ENCODE measurements around the gene TFF2.

Gene TFF2

DNA sequence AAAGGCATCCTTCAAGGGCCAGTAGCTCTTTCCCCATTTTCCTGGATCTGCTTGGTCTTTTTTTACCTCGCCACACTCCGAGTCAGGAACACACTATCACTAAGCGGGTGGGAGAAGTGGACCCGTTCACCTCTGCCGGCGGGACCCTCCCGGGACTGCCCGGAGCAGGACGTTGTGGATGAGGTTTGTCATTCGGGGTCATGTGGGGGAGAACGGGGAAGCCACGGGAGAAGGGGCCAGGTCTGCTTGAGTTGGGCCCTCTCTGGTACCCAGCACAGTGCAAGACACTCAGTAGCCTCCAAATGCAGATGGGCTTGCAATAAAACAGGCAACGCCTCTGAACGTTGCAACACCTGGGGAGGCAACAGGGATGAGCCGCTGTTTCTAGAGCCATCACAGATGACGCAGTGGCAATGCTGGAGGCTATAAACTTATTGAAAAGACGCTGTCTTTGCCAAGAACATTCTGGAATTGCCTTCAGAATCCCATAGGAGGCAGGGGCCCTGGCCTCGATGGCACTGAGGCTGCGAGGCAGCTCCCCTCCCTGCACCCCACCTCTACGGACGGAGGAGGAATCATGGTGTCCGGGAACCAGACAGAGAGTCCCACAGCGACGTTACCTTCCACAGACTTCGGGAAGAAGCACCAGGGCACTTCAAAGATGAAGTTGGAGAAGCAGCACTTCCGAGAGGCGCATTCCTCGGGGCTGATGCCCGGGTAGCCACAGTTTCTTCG, 3.8 kb downstream of the TFF2 start:
- DNase-seq (ENCODE audit: low spot score): no peak

DNA sequence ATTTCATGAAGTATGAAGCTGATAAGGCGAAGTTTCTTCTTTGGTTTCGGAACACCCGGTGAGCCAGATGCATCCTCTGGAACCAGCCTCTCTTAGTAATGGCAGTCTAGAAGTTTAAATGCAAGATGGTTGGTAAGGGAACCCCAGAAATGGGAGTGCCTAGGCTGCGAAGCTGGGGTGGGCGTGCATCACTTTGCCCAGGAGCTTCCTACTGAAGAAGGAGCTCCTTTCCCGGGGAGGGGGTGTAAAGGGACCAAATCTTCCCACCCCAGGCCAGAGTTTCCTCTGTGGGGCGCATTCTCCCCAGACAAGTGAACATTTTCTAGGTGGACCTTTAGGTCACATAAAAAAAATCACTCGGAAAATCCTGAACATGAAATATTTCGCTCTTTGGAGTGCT, 4.4 kb downstream of the TFF2 start:
- DNase-seq (ENCODE audit: low spot score): no peak

DNA sequence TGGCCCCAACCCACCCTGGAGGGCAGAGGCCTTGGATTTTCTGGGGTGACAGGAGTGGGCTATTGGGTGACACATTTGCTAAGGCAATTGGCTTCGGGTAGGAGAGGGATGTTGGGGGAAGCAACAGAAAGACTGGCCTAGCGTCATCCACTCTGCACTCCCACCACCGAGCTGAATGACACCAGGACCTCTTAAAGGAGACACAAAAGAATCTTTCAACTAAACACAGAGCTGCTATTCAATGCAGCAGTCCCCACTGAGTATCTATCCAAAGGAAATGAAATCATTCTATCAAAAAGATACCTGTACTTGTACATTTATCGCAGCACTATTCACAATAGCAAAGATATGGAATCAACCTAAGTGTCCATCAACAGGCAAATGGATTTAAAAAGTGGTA, 6.2 kb downstream of the TFF2 start:
- DNase-seq (ENCODE audit: low spot score): no peak

DNA sequence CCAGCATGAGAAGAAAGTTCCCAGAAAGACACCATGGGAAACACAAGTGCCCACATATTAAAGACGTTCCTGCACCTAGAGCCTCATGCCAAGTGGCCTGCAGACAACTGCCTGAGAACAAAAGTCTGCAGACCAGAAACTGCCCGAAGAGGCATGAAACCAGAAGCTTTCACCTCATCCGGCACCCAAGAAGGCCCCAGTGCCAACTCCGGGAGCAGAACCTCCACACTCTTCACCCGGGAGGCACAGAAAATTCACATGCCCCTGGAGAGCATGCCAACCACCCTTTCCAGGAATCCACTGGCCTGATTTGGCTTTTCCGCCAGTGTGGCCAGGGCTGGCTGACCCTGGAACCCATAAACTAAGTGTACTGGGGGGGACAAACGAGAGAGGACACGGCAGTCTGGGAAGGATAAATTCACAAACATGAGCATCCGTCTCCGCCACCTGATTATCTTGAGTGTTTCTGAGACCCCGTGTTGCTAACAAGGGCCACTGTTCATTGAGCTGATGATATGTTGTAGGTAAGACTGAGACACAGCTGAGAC, 6.8 kb downstream of the TFF2 start:
- DNase-seq (ENCODE audit: low spot score): no peak

DNA sequence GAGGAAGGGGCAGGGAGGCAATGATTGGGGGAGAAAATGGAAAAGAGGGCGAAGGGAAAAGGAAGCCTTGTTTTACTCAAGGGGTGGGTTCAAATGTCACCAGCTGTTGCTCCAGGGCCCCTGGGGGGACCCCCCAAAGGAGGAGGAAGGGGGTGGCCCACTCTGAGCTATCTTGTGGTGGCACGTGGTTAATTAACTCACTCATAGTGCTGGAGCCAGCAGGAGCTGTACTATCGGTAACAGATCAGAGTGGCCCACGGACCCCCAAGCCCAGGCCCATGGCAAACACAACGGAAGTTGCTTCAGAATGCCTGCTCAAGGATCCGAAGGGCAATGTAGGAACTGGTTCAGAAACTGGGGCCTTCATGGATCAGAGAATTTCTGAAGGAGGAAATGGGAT, 7.2 kb downstream of the TFF2 start:
- DNase-seq (ENCODE audit: low spot score): no peak

DNA sequence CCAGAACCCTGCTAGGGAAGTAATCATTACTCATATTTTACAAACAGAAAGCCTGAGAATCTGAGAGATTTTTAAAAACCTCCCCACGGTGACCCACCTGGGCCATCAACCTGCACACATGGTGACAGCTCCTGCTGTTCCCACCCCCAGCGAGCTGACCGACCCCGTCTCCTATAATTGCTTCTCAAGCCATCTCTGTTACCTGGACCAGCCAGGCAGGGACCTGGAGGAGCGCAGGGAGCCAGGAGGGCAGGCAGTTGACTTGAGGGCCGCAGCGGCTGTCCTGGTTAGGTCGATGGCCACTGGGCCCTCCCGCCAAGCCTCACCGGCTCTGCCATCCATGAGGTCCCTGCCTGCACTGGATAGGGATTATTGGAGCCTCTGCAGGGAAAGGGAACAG, 7.7 kb downstream of the TFF2 start:
- DNase-seq (ENCODE audit: low spot score): no peak

DNA sequence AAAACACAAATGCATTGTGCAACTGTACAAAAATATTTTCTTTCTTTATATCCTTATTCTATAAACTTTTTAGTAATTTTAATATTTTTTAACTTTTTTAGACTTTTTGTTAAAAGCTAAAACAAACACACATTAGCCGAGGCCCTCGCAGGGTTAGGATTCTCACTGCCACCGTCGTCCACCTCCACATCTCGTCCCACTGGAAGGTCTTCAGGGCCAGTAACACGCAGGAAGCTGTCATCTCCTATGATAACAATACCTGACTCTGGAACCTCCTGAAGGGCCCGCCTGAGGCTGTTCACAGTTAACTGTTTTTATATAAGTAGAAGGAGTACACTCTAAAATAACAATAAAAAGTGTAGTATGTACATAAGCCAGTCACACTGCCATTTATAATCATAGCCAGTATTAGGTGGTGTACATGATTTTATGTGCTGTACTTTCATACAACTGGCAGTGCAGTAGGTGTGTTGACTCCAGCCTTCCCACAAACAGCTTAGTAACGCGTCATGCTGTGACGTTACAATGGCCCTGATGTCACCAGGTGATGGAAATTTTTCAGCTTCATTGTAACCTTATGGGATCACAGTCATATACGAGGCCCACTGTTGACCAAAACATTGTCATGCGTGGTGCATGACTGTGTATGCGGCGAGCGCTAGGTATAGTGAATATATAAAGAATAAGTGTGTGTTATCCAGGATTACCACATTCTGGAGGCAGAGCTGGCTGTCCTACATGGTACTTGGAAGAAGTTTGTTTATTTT, 8.8 kb downstream of the TFF2 start:
- DNase-seq (ENCODE audit: low spot score): no peak

DNA sequence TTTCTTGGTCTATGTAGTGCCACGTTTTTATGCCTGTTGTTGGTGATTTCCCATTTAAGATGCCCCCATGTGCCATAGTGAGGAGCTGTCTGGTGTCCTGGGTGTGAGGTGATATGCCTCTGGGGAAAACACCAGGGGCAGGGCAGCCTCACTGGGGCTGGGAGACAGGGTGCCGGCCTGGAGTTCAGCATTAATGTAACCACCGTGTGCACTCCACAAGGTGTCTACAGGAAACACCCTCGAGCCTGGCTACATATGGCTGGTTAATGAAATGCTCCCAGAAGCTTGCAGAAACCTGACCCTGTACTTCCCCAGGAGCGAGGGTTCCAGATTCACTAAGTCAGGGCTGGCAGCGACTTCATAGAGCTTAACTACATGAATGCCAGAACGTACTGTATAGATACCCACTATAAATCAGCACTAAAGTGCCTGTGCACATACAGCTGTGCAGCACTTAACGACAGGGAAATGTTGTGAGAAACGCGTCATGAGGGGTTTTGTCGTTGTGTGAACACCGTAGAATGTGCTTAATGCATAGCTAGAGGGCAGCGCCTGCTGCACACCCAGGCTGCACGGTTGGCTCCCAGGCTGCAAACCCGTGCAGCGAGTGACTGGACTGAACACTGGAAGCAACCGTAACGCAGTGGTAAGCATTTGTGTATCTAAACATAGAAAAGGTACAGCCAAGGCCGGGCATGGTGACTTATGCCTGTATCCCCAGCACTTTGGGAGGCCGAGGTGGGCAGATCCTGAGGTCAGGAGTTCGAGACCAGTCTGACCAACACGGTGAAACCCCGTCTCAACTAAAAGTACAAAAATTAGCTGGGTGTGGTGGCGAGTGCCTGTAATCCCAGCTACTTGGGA, 10.4 kb downstream of the TFF2 start:
- no peak for DNase-seq (ENCODE audit: low spot score)

DNA sequence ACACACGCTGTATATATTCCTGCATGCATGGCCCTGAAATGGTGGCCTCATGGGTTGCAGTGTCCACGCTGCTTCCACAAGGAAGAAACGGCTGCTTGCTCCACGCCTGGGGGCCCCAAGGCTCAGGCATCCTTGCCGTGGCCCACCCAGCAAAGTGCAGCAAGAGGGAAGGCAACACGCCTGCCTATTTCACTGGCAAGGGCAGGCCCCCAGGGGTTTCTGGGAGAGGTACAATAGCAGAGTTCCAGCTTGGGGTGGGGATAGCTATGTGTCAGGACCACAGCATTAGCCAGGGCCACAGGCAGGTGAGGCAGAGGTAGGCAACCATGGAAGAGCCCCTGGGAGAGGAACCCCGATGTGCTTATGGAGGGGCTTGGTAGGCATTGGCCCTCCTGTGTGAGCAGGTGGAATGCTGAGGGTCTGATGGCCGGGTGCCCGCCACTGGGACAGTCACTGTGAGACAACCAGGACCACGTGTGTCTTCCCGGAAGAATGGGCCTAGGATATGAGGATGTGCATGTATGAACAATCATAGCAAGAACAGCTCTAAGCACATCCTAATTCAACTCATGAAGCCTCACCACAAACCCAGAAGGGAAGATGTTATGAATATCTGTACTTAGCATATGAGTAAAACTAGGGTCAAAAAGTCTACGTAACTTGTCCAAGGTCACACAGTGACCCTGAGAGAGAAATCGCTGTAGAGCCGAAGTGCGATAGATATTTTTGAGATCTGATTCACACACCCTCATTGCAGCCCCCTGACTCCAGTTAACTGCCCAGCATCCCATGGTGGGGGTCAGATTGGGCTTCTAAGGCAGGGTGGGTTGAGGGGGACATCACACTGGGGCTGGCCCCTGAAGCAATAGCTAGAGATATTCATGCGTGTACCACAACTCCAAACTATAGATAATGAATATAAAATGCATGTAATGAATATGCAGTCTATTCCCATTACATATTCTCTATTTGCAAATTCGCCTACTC, 11.8 kb downstream of the TFF2 start:
- peak; percentile 68 for DNase-seq (ENCODE audit: low spot score)

DNA sequence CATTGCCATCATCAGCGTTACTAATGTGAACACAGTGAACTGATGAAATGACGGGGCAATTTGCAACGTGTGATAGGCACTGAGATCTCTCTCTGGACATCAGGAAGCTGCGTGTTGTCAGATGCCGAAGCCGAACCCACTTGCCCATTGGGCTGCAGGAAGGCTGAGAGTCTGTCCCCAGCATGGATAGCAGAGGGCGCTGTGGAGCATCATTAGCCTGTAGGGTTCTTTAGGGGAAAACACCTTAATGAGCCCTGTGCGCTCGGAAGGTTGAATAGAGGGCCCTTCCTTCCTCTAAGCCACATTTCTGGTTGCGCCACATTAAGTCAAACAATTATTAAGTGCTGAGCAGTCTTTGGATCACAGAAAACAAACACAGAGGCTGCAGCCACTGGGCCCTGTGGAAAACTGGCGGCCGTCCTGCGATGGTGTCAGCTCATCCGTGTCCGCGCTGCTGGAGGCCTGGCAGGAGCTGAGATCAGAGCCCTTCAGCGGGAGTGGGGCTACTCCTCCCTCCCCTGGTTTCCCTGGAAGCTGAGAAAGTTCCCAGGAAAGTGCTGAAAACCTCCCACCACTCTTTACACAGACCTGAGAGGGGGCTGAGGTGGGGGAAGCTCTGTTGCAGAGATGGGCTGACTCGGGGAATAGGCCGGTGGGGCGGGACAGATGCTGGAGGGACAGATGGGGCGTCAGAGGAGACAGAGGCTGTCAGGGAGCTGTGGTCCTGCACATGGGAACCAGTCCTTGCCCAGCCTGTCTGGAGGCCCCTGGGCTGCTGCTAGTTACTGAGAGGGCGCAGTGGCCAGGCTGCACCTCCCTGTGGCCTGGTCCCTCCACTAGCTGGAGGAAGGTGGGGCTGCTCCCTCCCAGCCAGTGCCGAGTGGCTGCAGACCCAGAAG, 12.7 kb downstream of the TFF2 start:
- peak; percentile 68 for DNase-seq (ENCODE audit: low spot score)

DNA sequence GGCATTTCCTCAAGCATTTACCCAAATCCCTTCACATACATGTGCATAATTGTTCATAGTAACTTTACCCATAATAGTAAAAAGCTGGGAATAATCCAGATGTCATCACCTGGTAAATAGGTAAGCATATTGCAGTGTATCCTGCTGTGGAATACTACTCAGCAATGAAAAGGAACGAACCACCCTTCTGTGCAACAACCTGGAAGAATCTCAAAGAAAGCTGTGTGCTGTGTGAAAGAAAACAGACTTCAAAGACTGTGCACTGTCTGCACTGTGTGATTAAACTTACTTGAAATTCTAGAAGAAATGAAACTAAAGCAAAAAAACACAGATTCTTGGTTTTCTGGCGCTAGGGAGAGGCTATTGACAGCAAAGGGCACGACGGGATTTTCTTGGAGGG, 13.5 kb downstream of the TFF2 start:
- DNase-seq (ENCODE audit: low spot score): no peak

DNA sequence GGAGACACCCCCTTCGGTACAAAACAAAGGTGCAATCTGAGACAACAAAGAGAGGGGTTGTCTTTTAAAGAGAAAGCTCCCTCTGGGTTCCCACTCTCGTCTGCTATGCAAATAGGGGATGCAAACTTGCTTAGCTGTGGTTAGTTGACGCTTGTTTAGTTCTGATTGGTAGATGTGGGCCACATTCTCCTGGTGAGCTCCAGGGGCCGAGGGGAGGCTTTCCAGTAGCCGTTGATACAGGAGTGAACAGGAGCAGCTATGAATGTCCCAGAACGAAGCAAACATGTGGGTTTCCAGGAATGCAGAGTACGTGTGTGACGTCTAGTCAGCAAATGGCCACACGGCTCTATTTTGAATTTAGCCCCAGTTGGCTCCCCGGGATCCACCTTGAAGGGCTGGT, 14.7 kb downstream of the TFF2 start:
- DNase-seq (ENCODE audit: low spot score): no peak

DNA sequence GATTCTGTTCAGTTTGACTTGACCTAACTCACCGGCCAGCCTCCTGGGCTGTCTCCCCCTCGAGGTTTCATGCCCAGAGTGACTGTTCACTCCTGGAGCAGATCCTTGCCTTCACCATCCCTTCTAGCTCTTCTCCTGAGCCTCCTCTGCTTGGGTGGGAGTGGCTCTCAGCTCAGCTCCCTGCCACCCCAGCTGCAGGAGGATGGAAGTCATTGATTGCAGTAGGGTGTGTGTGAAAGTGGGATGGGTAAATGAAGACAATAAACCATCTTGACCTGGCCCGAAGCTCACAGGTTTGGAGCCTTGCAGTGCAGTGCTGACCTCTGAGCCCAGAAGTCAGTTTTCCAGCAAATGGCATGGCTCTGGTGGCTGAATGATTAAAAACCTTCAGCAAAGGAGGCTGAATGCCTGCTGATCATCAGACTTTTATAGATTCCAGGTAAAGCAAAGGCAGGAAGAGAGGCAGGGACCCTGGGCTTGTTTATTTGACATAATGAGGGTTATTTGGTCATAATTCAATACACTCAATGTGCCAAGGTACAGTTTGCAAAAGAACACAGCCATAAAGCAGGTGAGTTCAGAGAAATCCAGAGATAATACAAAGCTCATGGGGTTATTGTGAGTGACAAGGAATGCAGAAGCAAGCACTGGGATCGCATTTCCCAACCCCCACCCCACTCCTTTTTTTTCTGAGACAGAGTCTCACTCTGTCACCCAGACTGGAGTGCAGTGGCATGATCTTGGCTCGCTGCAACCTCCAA, 18.1 kb downstream of the TFF2 start:
- no peak for DNase-seq (ENCODE audit: low spot score)

DNA sequence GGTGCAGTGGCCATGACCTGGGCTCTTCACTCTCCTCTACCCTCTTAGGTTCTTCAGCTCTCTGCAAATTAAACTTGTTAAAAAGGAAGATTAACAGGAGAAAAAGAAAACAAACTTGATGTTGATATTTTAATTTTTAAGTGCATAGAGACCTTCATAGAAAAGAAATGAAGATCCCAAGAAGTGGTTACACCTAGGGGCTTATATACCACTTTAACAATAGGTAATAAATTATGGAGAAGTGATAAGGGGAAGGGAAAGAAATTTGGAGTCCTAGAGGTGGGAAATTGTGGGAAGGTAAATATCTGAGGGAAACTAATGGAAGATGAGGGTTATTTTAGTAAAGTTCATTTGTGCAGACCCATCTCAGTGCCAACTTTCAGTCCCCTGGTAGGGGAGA, 19.1 kb downstream of the TFF2 start:
- DNase-seq (ENCODE audit: low spot score): no peak

DNA sequence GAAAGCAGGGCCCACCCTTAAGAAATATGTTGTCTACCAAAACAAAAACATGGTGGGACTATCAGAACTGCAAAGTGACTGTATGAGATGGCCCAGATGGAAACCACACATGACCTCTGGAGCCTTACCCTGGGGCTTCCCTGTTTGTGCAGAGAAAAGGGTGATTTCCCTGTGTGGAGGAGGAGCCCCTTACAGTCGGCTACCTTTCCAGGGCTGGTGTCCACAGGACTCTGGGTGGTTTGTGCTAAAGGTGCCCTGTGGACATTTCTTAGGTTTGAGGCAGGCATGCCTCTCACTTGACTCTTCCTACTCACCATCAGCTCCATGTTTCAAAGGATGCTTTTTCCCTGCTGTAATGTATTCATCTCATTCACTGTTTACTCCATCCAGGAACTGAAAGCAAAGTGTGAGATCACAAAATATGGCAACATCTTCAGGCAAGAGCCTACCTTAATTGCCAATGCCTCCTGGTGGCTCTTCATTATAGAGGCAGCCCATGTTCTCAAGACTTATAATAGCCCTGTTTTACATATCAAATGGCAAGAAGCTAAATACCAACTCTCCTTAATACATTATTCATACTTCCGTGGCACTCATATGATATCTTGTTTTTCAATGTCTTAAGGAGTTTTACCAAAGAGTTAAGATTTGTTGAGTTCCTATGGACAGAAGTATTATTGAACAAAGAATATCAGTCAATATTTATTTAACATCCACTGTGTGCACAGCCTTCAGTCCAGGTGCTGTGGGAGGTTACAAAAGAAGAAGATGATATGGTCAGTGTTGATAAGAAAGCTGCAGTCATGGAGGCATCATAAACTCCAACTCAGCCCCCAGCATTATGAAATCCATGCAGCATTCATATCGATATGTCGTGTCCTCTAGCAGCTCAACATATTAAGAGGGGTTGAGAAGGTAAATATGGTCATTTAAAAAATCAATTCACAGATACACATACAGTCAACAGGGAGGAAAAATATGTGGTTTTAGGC, 20.1 kb downstream of the TFF2 start:
- no peak for DNase-seq (ENCODE audit: low spot score)

DNA sequence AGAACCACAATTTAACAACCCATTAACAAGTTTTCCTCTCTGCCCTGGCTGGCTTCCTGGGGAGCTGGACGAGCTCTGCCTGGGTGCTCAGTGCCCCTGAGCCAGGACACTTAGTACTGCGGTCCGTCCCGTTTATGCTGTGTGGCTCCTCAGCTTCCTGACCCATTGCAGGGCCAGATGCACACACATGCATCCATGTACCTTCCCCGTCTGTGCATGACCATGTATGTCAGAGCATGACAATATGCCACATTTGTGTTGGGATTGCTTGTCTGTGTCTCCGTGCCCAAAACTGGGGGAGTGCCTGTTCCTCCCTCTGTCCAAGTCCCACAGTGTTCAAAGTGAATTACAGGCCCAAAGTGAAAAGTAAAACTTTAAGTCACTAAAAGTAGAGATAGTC, 25.9 kb downstream of the TFF2 start:
- no peak for DNase-seq (ENCODE audit: low spot score)

DNA sequence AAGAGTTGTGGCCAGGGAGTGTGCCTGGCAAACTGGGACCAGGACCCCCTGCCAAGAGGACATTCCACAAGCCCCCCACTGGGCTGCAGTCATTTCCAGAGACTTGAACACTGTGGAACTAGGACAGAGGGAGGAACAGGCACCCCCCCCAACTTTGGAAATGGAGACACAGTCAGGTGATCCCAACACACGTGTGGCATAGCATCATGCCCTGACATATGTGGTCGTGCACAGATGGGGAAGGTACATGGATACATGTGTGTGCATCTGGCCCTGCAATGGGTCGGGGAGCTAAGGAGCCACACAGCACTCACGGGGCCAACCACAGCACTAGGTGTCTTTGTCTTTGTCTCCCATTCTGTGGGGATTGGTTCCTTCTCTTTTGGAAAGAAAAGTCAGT, 28.9 kb downstream of the TFF2 start:
- DNase-seq (ENCODE audit: low spot score): no peak

DNA sequence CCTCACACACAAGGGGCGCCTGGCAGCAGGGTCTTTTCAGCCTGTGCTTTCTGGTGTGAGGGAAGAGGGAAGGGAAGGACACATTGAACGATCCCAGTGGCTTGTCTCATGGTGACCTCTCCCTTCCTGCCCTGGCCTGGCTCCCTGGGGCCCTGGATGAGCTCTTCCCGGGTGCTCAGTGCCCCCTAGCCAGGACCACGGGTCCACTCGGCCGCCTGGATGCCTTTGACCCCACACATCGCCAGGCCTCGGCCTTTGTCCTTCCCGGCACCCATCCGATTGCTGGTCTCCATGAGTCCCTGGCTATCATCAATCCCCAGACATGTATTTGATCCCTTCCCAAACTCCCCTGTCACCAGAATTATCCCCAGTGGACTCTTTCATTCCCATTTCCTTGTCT, 29.6 kb downstream of the TFF2 start:
- no peak for DNase-seq (ENCODE audit: low spot score)

All from activated CD4-positive, alpha-beta T cell treated with anti-CD3 and anti-CD28 coated beads, Interleukin-2, Interleukin-4, amounts not matched to agents 100 ng/mL and 50 ng/mL, durations not matched to agents 16 hours and 8 hours (primary cell).